PC-9 (cell line): ENCODE results near the gene MXD1.

Source experiments
- EZH2 ChIP-seq: fragments of 200-600 bp; sonication (generic); IDR thresholded peaks from 2 replicates; pipeline ENCODE4 v1.8.0; 2017; ENCODE audit warnings: antibody characterized with exemption, low read depth
- TF ChIP-seq, protein P1 (sequence below): fragments of 200-600 bp; sonication (generic); conservative IDR thresholded peaks from 2 replicates; pipeline ENCODE4 v1.6.1; 2017; ENCODE audit warnings: mixed run types, antibody characterized with exemption, mild to moderate bottlenecking, moderate library complexity

DNA sequence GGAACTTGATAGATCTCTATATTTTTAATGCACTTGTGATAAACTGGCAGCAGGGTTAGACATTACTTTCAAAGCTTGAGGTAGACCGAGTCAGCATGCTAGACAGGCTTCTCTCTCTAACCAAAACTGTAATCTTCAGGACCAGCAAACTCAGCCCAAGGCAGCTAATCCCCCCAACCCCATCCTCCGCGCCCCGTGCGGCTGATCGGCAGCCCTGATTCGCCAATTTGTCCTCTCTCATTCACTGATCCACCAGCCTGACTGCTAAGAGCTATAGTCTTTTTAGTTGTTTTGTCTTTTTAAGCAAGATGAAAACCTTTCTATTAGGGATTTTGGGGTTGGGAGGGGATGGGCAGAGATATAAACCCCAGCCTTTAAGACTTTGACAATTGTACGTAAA lies 25.8 kb downstream of the MXD1 start:
- TF ChIP-seq, protein P1, sequence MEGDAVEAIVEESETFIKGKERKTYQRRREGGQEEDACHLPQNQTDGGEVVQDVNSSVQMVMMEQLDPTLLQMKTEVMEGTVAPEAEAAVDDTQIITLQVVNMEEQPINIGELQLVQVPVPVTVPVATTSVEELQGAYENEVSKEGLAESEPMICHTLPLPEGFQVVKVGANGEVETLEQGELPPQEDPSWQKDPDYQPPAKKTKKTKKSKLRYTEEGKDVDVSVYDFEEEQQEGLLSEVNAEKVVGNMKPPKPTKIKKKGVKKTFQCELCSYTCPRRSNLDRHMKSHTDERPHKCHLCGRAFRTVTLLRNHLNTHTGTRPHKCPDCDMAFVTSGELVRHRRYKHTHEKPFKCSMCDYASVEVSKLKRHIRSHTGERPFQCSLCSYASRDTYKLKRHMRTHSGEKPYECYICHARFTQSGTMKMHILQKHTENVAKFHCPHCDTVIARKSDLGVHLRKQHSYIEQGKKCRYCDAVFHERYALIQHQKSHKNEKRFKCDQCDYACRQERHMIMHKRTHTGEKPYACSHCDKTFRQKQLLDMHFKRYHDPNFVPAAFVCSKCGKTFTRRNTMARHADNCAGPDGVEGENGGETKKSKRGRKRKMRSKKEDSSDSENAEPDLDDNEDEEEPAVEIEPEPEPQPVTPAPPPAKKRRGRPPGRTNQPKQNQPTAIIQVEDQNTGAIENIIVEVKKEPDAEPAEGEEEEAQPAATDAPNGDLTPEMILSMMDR: no peak
- TF ChIP-seq EZH2: no peak
